Neural progenitor cell (in vitro differentiated cells): ENCODE results near the gene WEE2. TPM values are rescaled to one million over a fixed set of nuclear protein-coding genes. Genes with fewer than 3 reads are reported as not detected.

Source experiments
- DNase-seq: peaks from one replicate; pipeline ENCODE4 v3.0.0-alpha.2; 2016; ENCODE audit warnings: low spot score
- H2AFZ ChIP-seq: fragments of 200-600 bp; sonication (generic); replicated peaks from 2 replicates; pipeline ENCODE4 v1.6.1; 2016; ENCODE audit warnings: antibody characterized with exemption
- H3F3A ChIP-seq: fragments of 200-600 bp; sonication (generic); 2 replicates; pipeline ENCODE4 v1.6.1; 2016; ENCODE audit warnings: antibody characterized with exemption, low read depth
- H3K27ac ChIP-seq: fragments of 200-600 bp; sonication (generic); 2 replicates; pipeline ENCODE4 v1.5.1; 2016; ENCODE audit warnings: mild to moderate bottlenecking
- H3K27me3 ChIP-seq: fragments of 200-600 bp; sonication (generic); 2 replicates; pipeline ENCODE4 v1.6.1; 2016; ENCODE audit warnings: mild to moderate bottlenecking, moderate library complexity
- H3K36me3 ChIP-seq: fragments of 200-600 bp; sonication (generic); 2 replicates; pipeline ENCODE4 v1.5.1; 2016
- H3K4me1 ChIP-seq: fragments of 200-600 bp; sonication (generic); 2 replicates; pipeline ENCODE4 v1.6.1; 2016; ENCODE audit warnings: mixed run types
- H3K4me2 ChIP-seq: fragments of 200-600 bp; sonication (generic); 2 replicates; pipeline ENCODE4 v1.6.1; 2016
- H3K4me3 ChIP-seq: fragments of 200-600 bp; sonication (generic); 2 replicates; pipeline ENCODE4 v1.5.1; 2016
- H3K79me2 ChIP-seq: fragments of 200-600 bp; sonication (generic); 2 replicates; pipeline ENCODE4 v1.6.1; 2016; ENCODE audit warnings: low read depth
- H3K9ac ChIP-seq: fragments of 200-600 bp; sonication (generic); 2 replicates; pipeline ENCODE4 v1.6.1; 2016
- H3K9me3 ChIP-seq: fragments of 200-600 bp; sonication (generic); 2 replicates; pipeline ENCODE4 v1.5.1; 2016; ENCODE audit warnings: low read depth
- H4K20me1 ChIP-seq: fragments of 200-600 bp; sonication (generic); 2 replicates; pipeline ENCODE4 v1.6.1; 2016; ENCODE audit warnings: low read depth
- H3K27ac Mint-ChIP-seq: 3 replicates; pipeline ENCODE4 v1.8.0; 2021; ENCODE audit warnings: mixed read lengths
- H3K27me3 Mint-ChIP-seq: 2 replicates; pipeline ENCODE4 v1.8.0; 2022; ENCODE audit warnings: low read depth, mild to moderate bottlenecking, inconsistent platforms, moderate library complexity, mixed read lengths; ENCODE audit not compliant: insufficient read depth
- H3K36me3 Mint-ChIP-seq: 3 replicates; pipeline ENCODE4 v1.8.0; 2021; ENCODE audit warnings: mixed read lengths
- H3K4me1 Mint-ChIP-seq: 3 replicates; pipeline ENCODE4 v1.8.0; 2021; ENCODE audit warnings: mixed read lengths
- H3K4me3 Mint-ChIP-seq: 3 replicates; pipeline ENCODE4 v1.8.0; 2021; ENCODE audit warnings: mild to moderate bottlenecking, moderate library complexity, mixed read lengths
- H3K9me3 Mint-ChIP-seq: 3 replicates; pipeline ENCODE4 v1.8.0; 2020; ENCODE audit warnings: mixed read lengths
- CTCF ChIP-seq: fragments of 200-600 bp; sonication (generic); IDR thresholded peaks from 2 replicates; pipeline ENCODE4 v1.5.1; 2017; ENCODE audit warnings: antibody characterized with exemption, mild to moderate bottlenecking
- EZH2 ChIP-seq: fragments of 200-600 bp; sonication (generic); IDR thresholded peaks from 2 replicates; pipeline ENCODE4 v1.6.1; 2017; ENCODE audit warnings: antibody characterized with exemption, mild to moderate bottlenecking, moderate library complexity
- EZH2phosphoT487 ChIP-seq: fragments of 200-600 bp; sonication (generic); IDR thresholded peaks from 2 replicates; pipeline ENCODE4 v1.6.1; 2017; ENCODE audit warnings: antibody characterized with exemption
- total RNA-seq: library from RNA; depleted of rRNA; stranded (reverse); fragments of >200 nt; gene quantifications from 2 replicates; pipeline ENCODE4 v1.2.3, GENCODE V29; 2015; ENCODE audit warnings: low replicate concordance

The WEE2 gene
- total RNA-seq, 1 donor from 2014 or later, result not detected

- Histone ChIP-seq H3K27me3 (peaks cover 20% of the 10 kb centered on the region), H4K20me1 (no peaks in the 10 kb centered on the region), H3K4me3 (no peak overlapping the region), H3K4me1 (peaks cover 23% of the 10 kb centered on the region), H2AFZ (no peak overlapping the region), H3F3A (no peaks in the 10 kb centered on the region), H3K27ac (no peak overlapping the region), H3K4me2 (no peak overlapping the region), H3K79me2 (no peaks in the 10 kb centered on the region), H3K36me3 (no peaks in the 10 kb centered on the region), H3K9me3 (no peaks in the 10 kb centered on the region), H3K9ac (no peak overlapping the region)
- H3K4me3 Mint-ChIP-seq, result no peak overlapping the region
- H3K36me3 Mint-ChIP-seq, result no peaks in the 10 kb centered on the region
- peaks cover 2% of the 10 kb centered on the region for H3K27me3 Mint-ChIP-seq
- no peaks in the 10 kb centered on the region for H3K9me3 Mint-ChIP-seq
- no peak for TF ChIP-seq CTCF
- no peak for TF ChIP-seq EZH2
- TF ChIP-seq EZH2phosphoT487, result no peak
- no peak for DNase-seq
- peaks cover 13% of the 10 kb centered on the region for H3K4me1 Mint-ChIP-seq
- no peak overlapping the region for H3K27ac Mint-ChIP-seq
These were observed 1.7 kb upstream of the WEE2 start for GRCh38 chr7:141706239-141707064.

- H3K4me2 ChIP-seq, result no peak overlapping the region
- no peaks in the 10 kb centered on the region for H3K9me3 ChIP-seq
- H3K9ac ChIP-seq, result no peak overlapping the region
- Mint-ChIP-seq H3K4me1 (peaks cover 7% of the 10 kb centered on the region), H3K4me3 (no peak overlapping the region), H3K27ac (no peak overlapping the region), H3K27me3 (no peaks in the 10 kb centered on the region), H3K9me3 (no peaks in the 10 kb centered on the region), H3K36me3 (no peaks in the 10 kb centered on the region)
- no peak for TF ChIP-seq EZH2phosphoT487
- no peak for TF ChIP-seq CTCF
- no peak for TF ChIP-seq EZH2
- no peaks in the 10 kb centered on the region for H3K36me3 ChIP-seq
- H3K4me3 ChIP-seq, result no peak overlapping the region
- H3K79me2 ChIP-seq, result no peaks in the 10 kb centered on the region
- peaks cover 14% of the 10 kb centered on the region for H3K4me1 ChIP-seq
- H4K20me1 ChIP-seq, result no peaks in the 10 kb centered on the region
- no peak overlapping the region for H3K27ac ChIP-seq
- H3K27me3 ChIP-seq, result no peaks in the 10 kb centered on the region
- DNase-seq, result no peak
- H3F3A ChIP-seq, result no peaks in the 10 kb centered on the region
- H2AFZ ChIP-seq, result no peak overlapping the region
These were observed 1.2 kb downstream of the WEE2 start for GRCh38 chr7:141709318-141709717.

GRCh38 chr7:141709749-141710148, 1.6 kb downstream of the WEE2 start:
- Histone ChIP-seq H3K9me3 (no peaks in the 10 kb centered on the region), H3F3A (no peaks in the 10 kb centered on the region), H3K4me3 (no peak overlapping the region), H3K36me3 (no peaks in the 10 kb centered on the region), H3K27me3 (no peaks in the 10 kb centered on the region), H2AFZ (no peak overlapping the region), H3K9ac (no peak overlapping the region), H3K4me1 (peaks cover 9% of the 10 kb centered on the region), H3K27ac (no peak overlapping the region), H3K4me2 (no peak overlapping the region), H3K79me2 (no peaks in the 10 kb centered on the region), H4K20me1 (no peaks in the 10 kb centered on the region)
- Mint-ChIP-seq H3K9me3 (no peaks in the 10 kb centered on the region), H3K27me3 (no peaks in the 10 kb centered on the region), H3K27ac (no peak overlapping the region), H3K36me3 (no peaks in the 10 kb centered on the region), H3K4me1 (peaks cover 5% of the 10 kb centered on the region), H3K4me3 (no peak overlapping the region)
- TF ChIP-seq CTCF (no peak), EZH2 (no peak), EZH2phosphoT487 (no peak)
- DNase-seq, result no peak
